Stimulated activated CD4-positive, alpha-beta T cell treated with anti-CD3 and anti-CD28 coated beads, Interleukin-1b, Interleukin-23, amount 100 ng/mL, for 4 hours (primary cell): Measurements from ENCODE around the gene TRAFD1.
"Not testable (repeated sequence)": the region's sequence is repeated elsewhere in the genome, so short reads cannot be mapped to it uniquely, and the experiment has no call there.

Experiments
- DNase-seq, 2 donors: peaks; one replicate each; pipeline ENCODE4 v3.0.0-alpha.2; 2020; ENCODE audit warnings: low read depth in 2 of 2

TRAFD1 gene

DNA sequence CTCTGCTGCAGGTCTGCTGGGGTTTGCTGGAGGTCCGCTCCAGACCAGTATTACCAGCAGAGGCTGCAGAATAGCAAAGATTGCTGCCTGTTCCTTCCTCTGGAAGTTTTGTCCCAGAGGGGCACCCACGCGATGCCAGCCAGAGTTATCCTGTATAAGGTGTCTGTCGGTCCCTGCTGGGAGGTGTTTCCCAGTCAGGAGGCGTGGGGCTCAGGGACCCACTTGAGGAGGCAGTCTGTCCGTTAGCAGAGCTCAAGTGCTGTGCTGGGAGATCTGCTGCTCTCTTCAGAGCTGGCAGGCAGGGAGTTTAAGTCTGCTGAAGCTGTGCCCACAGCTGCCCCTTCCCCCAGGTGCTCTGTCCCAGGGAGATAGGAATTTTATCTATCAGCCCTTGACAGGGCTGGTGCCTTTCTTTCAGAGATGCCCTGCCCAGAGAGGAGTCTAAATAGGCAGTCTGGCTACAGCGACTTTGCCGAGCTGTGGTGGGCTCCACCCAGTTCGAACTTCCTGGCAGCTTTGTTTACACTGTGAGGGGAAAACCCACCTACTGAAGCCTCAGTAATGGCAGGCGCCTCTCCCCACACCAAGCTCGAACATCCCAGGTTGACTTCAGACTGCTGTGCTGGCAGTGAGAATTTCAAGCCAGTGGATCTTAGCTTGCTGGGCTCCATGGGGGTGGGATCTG lies 33.2 kb downstream of the TRAFD1 start:
- not testable (repeated sequence) for DNase-seq

DNA sequence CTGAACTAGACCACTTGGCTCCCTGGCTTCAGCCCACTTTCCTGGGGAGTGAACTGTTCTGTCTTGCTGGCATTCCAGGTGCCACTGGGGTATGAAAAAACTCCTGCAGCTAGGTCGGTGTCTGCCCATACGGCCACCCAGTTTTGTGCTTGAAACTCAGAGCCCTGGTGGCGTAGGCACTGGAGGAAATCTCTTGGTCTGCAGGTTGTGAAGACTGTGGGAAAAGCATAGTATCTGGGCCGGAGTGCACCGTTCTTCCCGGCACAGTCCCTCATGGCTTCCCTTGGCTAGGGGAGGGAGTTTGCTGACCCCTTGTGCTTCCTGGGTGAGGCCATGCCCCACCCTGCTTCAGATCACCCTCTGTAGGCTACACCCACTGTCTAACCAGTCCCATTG lies 33.8 kb downstream of the TRAFD1 start:
- no peak for DNase-seq

DNA sequence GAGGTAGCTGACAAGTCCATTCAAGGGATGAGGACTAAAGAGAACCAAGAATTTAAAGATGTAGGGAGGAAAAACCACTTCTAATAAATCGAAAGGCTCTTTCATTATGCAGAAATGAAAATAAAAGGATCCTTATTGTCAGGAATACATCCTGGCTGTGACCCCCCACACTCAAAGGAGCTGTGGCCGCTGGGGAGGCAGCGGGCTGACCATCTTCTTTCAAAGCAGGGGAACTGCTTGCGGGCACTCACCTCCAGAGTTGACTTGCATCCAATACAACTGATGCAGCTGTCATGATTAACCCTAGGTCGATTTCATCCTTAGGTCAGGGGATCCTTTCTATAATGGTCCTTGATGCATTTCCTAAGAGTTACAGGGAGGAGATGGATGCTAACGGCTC lies 35.3 kb downstream of the TRAFD1 start:
- DNase-seq, result no peak

DNA sequence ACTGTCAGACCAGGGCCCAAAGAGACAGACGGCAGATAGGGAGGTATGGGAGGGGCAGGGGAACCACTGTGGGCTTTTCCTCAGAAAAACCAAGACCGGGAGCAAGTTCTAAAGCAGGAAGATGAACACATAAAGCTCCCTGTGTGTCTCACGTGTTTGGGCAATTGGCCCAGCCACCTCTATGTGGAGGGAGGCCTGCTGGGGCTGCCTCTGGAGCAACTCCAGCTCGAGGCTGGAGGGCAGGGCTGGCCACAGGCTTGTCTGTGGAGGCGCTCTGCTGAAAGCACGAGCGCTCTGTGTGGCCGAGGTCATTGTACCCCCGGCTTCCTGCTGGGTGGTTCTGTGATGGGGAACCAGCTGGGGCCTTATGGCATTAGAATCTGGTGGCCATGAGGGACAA lies 36.4 kb downstream of the TRAFD1 start:
- DNase-seq, result no peak

DNA sequence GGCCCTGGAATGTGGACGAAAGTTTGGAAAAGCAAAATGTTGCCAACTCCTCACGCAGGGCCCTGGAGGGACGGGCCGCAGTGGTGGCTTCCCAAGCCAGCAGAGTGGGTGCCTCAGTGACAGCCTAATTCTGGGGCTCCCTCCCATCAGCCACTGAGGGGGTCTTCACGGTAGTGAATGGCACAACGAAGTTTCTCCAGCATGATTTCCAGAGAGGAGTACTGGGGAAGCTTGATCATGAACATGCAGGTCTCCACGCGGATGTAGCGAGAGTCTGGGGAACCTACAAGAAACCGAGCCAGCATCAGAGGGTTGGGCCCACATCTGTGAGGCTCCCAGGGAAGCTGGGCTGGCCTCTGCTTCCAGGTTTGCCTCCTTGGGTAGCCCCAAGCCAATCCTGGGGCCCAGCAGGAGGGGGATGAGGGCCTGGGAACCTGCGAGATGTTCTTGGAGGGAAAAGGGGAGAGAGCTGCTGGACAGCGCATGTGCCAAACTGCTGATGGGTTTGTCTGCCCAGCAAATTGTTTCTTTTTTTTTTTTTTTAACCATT lies 37.0 kb downstream of the TRAFD1 start:
- DNase-seq, result no peak

DNA sequence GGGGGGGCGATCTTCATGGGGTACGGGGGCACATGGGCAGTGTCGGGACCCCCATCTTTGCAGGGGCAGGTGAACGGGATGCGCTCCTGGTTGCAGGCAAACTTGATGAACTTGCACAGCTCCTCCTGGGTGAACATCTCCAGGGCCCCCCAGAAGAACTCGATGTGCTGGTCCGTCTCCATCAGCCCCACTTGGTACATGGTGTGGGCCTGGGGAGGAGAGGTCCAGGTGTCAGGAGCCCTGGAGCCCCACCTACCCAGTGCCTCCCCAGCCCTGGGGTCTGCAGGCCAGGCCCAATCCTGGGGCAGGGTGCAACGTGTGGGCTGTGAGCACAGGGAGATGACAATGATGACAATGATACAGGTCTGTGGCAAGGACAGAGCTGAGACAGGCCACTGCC lies 37.7 kb downstream of the TRAFD1 start:
- DNase-seq, result no peak

DNA sequence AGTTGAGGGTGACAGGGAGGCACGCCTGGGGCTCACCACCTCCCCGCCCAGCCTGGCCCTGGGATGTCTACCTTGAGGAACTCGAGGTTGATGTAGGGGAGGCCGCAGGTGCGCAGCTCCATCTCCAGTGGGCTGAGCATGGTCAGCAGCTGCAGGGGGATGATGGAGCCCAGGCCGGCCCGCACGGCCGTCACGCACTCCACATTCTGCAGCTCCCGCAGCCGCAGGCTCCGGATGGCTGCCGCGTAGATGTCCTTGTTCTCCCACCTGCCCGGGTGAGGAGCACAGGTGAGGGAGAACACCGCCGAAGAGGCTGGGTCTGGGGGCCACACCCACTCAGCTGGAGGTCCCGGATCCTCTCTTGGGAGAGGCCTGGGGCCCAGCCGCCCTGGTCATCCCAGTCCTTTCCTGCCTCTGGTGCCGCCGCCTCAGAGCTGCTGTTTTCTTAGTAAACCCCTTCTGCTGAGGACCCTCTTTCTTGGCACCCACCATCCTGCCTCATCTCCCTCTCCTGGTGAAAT lies 38.2 kb downstream of the TRAFD1 start:
- no peak for DNase-seq

DNA sequence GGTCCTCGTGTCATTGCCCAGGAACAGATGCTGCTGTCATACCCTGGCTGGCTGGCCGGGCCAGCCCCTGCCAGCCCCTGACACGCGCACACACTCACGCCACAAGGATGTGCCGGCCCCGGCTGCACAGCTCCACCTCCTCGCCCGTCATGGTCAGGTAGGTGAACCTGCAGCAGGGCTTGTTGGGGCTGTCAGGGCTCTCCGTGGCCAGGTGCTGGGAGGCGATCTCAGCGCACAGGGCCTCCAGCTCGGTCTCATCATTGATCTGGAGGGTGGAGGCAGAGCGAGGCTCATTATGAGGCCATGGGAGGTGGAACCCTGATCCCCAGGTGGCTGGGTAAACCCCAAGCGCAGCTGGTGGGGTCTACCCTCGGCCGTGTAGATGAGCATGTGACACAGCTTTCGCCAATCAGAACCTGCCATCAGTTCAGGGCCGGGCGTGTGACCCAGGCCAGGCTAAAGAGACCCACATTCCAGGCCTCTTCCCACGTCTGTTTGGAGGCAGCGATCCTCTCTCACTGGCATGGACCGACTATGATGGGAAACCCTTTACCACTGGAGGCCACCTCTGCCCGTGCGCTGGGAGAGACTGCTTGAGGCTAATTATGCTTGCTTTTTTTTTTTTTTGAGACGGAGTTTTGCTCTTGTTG lies 38.8 kb downstream of the TRAFD1 start:
- no peak for DNase-seq

DNA sequence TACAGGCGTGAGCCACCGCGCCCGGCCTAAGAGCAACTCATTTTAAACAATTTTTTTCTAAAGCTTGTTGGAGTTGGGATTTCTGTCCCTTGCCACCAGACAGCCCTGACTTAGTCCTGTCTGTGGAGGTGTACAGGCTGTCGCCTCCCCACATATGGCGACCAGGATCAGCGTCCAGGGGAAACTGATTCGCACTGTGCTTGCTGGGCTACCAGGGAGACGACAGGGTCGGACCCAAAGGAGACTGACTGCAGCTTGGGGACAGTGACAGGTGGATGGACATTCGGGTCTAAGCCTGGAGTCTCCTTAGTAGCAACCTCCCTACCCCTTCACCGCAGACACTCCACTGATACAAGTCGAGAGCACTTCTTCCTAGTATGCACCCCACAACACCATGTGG lies 40.3 kb downstream of the TRAFD1 start:
- no peak for DNase-seq

DNA sequence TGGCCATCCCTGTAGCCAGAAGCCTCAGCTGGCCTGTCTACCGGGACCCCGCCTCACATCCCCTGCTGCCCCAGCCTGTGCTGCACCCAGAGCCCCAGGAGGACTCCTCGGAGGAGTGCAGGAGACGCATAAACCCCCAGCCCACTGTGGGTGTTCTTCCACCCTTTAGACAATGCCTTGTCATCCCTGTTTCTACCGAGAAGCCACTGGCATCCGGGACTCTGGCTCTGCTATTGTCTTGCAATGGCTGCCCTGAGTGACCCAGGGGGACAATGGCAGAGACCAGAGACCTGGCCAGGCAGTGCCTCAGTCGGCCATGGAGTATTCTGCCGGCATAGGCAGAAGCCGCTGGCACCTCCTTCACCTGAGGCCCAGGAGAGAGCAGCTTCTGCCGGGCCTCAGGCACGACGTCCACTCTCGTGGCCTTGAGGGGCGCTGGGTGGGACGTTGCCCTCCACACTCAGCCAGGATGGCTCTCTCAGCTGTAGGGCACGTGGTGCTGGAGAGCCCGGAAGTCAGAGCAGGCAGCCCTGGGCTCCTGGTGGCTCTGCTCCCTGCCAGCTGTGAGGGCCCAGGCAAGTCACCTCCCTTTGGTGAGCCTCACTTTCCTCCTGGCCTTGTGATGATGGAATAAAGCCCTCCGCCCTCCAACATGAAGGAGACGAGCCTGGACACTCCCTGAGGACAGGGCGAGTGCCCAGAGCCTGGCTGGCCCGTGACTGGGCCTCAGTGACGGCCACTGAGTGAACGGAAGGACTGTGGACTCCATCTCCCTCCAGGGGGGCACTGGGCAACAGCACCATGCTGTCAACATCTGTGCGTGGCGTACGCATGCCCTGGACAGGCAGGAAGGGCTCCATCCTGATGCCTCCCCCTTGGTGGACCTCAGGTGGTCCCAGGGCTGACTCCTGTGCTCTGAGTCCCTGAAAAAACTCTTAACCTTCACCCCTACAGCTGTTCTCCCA lies 41.0 kb downstream of the TRAFD1 start:
- DNase-seq, result no peak

DNA sequence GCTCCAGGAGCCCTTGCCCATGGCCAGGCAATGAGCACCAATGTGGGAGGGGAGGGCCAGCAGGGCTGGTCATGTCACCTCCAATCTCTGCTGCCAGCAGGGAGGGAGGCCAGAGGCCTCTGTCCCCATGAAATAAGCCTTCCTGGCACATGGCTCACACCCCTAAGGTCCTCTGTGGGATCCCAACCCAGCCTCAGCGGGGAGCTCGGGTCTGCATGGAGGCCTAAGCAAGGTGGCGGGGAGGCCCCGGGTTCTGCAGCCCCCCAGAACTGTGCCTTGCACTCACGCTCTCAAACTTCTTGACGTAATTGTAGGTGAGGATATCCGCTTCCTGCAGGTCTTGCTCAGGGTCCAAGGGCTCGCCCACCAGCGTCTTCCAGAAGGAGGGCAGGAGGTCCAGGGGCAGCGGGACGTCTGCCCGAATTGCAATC lies 41.7 kb downstream of the TRAFD1 start:
- DNase-seq, result no peak

DNA sequence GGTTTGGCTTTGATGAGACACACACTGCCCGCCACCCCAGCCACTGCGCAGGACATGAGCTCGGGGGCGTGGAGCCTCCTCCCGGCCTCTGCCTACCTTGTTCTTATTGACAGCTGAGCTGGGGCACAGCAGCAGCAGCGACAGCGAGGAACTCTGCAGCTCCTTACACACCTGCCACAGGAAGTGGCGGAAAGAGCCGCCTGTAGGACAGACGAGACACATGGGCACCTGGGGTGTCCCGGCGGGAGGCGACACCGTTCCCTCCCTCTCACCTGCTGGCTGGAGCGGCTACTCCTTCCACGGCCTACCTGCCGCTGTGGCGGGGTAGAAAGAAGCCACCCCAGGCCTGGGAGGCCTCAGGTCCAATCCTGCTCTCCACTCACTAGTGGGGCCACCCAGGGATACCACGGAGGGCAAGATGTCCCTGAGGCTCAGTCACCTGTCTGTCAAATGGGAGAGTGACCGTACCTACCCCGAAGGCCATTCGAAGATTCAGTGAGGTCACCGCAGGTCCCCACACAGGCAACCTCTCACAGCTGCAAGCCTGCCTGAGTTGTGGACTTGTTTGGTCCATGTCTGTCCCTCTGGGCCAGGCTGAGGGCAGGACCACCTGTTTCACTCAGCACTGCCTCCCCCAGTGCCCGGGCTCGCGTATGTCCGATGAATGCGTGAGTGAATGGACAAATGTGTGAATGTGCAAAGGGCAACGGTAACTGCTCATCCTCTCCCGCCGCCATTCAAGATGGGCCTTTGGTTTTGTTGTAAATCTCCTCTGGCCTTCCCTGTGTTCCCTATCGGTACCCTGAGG lies 42.6 kb downstream of the TRAFD1 start:
- DNase-seq, result no peak

DNA sequence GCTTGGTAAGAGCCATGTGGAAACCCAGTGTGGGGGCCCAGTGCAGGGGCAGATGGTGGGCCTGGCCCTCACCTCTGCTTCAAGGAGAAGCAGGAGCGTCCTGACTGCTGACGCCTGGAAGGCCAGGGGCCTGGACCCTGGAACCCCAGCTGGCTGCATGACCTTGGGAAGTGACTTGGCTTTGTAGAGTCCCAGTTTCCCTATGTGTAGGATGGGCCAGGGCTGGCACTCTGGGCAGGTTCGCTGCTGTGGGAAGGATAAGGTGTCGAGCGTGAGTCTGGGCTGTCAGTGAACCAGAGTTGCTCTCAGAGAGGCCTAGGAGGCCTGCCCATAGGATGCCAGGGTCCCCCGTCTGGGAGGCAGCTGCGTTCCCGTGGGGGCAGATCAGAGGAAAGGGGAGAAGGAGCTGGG lies 43.2 kb downstream of the TRAFD1 start:
- DNase-seq, result no peak

DNA sequence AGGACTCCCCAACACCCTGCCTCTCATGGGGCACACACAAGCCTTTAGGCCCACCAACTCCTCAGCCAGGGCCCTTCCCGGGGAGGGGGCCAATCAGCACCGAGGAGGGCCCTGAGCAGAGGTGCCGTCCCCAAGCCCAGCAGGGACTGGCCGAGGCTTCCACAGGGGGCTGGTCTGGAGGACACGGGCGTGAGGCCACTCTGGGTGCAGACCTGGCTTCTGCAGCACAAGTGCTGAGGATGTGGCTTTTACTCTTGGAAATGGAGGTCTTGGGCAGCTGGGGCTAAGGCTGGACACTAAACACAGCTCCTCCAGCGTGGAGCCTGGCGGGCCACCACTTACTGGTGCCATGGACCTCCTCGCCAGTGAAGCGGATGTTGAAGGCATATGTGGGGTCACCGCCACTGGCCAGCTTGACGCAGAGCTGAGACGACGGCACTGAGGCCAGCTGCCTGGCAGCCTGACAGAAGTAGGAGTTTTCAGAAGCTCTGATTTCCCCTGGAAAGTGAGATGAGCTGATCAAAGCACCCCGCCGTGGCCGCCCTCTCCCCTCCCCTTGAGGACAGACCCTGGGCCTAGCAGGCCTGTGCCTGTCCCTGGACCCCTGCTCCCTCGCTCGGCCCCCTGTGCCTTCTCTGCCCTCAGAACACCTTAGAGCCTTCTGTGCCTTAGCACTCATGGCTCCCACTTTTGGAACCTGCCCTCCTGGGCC lies 44.0 kb downstream of the TRAFD1 start:
- DNase-seq, result no peak

DNA sequence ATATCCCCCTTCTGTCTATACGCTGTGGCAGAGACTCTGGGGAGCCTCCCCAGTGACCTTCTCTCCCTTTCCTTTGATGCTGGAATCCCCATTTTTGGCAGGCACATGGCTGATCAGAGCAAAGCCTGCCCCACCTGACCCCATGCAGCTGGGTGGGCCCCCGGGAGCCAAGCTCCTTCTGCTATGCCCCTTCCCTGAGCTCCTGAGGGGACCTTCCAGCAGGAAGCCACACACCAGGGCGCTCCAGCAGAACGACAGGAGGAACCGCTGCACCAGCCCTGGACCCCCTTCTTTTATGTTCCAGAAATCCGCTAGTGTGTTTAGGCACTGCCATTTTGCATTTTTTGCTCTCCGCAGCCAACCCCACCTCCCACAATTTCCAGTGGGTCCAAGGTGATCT lies 44.6 kb downstream of the TRAFD1 start:
- no peak for DNase-seq

DNA sequence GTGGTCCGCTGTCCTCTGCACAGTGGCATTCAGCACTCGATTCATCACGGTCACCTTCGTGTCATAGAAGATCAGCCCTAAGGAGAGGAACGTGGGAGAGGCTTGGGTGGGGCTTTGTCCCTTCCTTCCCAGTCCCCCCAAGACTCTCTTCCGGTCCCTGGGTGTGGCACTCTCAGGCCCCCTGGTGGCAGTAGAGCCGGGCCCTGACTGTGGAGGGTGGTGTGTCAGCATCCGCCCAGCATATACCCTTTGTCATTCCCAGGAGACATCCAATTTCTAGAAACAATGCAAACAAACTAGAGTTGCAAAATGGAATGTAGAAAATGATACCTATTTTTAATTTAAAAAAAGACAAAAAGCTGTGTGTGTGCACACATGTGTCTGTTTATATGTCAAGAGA lies 45.0 kb downstream of the TRAFD1 start:
- peak in 1 of 2 donors; percentile 12 for DNase-seq

DNA sequence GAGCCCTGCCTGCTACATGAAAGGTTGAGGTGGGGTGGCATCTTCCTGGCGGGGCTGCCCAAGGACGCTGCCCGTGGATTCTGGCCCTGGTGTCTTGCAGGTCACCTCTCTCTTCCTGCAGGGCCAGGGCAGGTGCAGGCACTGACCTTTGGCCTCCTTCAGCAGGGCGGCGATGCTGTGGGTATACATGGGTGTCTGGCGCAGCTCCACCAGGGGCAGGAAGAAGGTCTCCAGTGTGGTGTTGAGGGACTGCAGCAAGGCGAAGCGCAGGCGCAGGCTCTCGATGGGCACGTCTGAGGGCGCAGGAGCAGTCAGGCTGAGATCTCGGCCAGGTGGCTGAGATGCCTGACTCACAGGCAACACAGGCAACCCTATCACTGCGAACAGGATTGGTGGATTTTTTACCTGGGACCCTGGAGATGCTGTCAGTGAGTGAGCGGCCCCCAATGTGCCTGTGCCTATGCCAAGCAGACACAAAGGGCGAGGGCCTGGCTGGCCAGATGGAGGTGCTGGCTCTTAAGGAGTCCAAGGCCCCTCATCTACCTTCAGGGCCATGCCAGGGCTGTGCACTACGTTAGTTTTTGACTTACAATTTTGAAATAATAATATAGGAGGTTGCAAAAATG lies 45.7 kb downstream of the TRAFD1 start:
- DNase-seq, result no peak

DNA sequence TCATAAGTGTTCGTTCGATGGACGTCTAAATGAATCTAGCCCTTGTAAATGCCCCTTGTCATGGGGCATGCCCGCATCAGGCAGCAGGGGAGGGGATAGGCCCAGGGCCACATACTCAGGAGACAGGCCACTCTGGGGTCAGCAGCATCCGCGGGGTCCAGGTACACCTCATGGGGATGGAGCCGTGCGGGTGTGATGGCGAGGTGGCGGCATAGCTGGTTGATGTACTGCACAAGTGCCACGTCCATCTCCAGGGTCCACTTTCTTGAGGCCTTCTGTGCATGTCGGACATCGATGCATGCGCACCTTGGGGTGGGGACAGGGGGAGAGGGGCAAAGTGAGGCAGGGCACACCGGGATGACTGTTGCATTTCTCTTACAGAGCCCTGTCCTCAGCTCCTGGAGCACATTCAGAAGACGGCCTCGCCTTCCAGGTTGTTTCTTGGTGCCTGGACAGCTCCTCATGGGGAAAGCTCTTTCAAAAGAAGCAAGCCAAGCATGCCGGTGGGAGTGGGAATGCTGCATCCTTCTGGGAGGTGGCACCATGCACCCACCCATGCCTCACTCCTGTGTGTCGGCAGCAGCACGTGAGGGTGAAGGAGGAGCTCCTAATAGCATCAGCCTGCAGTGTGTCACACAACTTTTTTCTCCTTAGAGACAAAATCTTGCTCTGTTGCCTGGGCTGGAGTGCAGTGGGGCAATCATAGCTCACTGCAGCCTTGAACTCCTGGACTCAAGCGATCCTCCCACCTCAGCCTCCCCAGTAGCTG lies 47.4 kb downstream of the TRAFD1 start:
- DNase-seq, result no peak
